HepG2 (cell line): Measurements from ENCODE around the gene IRF4. TPM values are rescaled to one million over a fixed set of nuclear protein-coding genes. Genes with fewer than 3 reads are reported as not detected.

Experiments
- ATAC-seq: fragments of 200-7000 bp; cut with Tn5 transposase; 3 replicates; pipeline ENCODE4 v1.9.1; 2020; ENCODE audit warnings: mild to moderate bottlenecking, moderate library complexity
- Bru-seq: library from RNA; stranded (reverse); fragments of 400-500 nt; gene quantifications from one replicate; lab custom pipeline; 2021; lab: Mats Ljungman, UMichigan
- BruChase-seq, 2 experiments: library from RNA; stranded (reverse); fragments of 400-500 nt; gene quantifications; one replicate each; lab custom pipeline; 2021; lab: Mats Ljungman, UMichigan
- BruUV-seq: library from RNA; stranded (reverse); fragments of 400-500 nt; replicated peaks from 2 replicates; lab custom pipeline; 2021; lab: Mats Ljungman, UMichigan
- CTCF ChIA-PET: fragments of 300-600 bp; formaldehyde crosslinking; extraction: SDS; loops from one replicate; lab custom pipeline; 2021; ENCODE audit warnings: low total read pairs, inconsistent platforms, low intra/inter-chr PET ratio; lab: Yijun Ruan, JAX
- POLR2A ChIA-PET: fragments of 350-600 bp; sonication (Branson Sonifier 250); formaldehyde crosslinking; loops from one replicate; lab custom pipeline; 2020; ENCODE audit warnings: antibody characterized with exemption, inconsistent platforms; lab: Yijun Ruan, JAX
- DNase-seq: peaks from one replicate; pipeline ENCODE4 v3.0.0-alpha.2; 2015; ENCODE audit warnings: low spot score
- FAIRE-seq: peaks from 3 replicates; lab custom pipeline; 2011; peaks lifted over from hg19 to GRCh38; lab: Jason Lieb, UNC
- H2AFZ ChIP-seq: one replicate; pipeline ENCODE4 v1.6.1; 2011; ENCODE audit warnings: low read length, inconsistent platforms
- H3K27ac ChIP-seq: fragments of 300-600 bp; 3 replicates; pipeline ENCODE4 v1.8.0; 2011; ENCODE audit warnings: mixed run types, mild to moderate bottlenecking, mixed read lengths, low read length, inconsistent platforms; ENCODE audit not compliant: insufficient read depth; ENCODE audit errors: extremely low read length
- H3K27me3 ChIP-seq, 2 experiments: fragments of 200-600 bp in 1 of 2; 2 replicates in 1 of 2; 3 replicates in 1 of 2; pipeline versions ENCODE4 v1.6.0 to v1.8.0; 2011; ENCODE audit warnings: low read length in 2 of 2, mild to moderate bottlenecking in 2 of 2, moderate library complexity in 2 of 2, inconsistent platforms in 1 of 2; ENCODE audit not compliant: insufficient read depth in 2 of 2, control insufficient read depth in 1 of 2
- H3K36me3 ChIP-seq, 2 experiments: fragments of 200-600 bp in 1 of 2; replicated peaks in 1 of 2; 2 replicates in 1 of 2; 3 replicates in 1 of 2; pipeline versions ENCODE4 v1.5.1 to v1.8.0; 2011; ENCODE audit warnings: low read length in 2 of 2, inconsistent platforms in 1 of 2; ENCODE audit not compliant: insufficient read depth in 2 of 2, control insufficient read depth in 1 of 2
- H3K4me1 ChIP-seq: 2 replicates; pipeline ENCODE4 v1.5.1; 2012; ENCODE audit warnings: low read length, inconsistent platforms; ENCODE audit not compliant: insufficient read depth
- H3K4me2 ChIP-seq: 2 replicates; pipeline ENCODE4 v1.6.0; 2011; ENCODE audit warnings: low read depth, low read length, inconsistent platforms
- H3K4me3 ChIP-seq, 3 experiments: fragments of 200-600 bp in 1 of 3; sonication (generic), shearing (Covaris generic) in 1 of 3; replicated peaks in 1 of 3; 2 replicates each; pipeline ENCODE4 v1.5.1; 2011 to 2016; ENCODE audit warnings: low read length in 3 of 3, inconsistent platforms in 2 of 3, low read depth in 2 of 3, mild to moderate bottlenecking in 2 of 3, control low read depth in 1 of 3, mixed read lengths in 1 of 3; ENCODE audit not compliant: insufficient read depth in 1 of 3
- H3K79me2 ChIP-seq: one replicate; pipeline ENCODE4 v1.6.1; 2011; ENCODE audit warnings: low read length, inconsistent platforms; ENCODE audit not compliant: insufficient read depth
- H3K9ac ChIP-seq: 2 replicates; pipeline ENCODE4 v1.6.0; 2011; ENCODE audit warnings: mild to moderate bottlenecking, low read depth, low read length, inconsistent platforms; ENCODE audit not compliant: insufficient read depth
- H3K9me3 ChIP-seq: 2 replicates; pipeline ENCODE4 v1.5.1; 2012; ENCODE audit warnings: mild to moderate bottlenecking, low read length
- H4K20me1 ChIP-seq: 2 replicates; pipeline ENCODE4 v1.6.0; 2011; ENCODE audit warnings: inconsistent platforms, mild to moderate bottlenecking, low read length, moderate library complexity; ENCODE audit not compliant: insufficient read depth
- CAMTA2 ChIP-seq: sonication (generic); formaldehyde crosslinking; IDR thresholded peaks from 2 replicates; pipeline ENCODE4 v1.4.0; 2020; ENCODE audit warnings: mild to moderate bottlenecking, missing genetic modification reagents, borderline replicate concordance
- CREM ChIP-seq, 2 experiments: sonication (generic) in 1 of 2; formaldehyde crosslinking in 1 of 2; IDR thresholded peaks; 2 replicates each; pipeline versions ENCODE4 v1.4.0 to v1.6.1; 2016 to 2020; ENCODE audit warnings: antibody characterized with exemption in 1 of 2, mild to moderate bottlenecking in 1 of 2, missing genetic modification reagents in 1 of 2
- ESRRA ChIP-seq: sonication (generic); formaldehyde crosslinking; IDR thresholded peaks from 2 replicates; pipeline ENCODE4 v1.5.1; 2020; ENCODE audit warnings: mild to moderate bottlenecking, low read depth, missing genetic modification reagents
- JUN ChIP-seq: sonication (generic); formaldehyde crosslinking; IDR thresholded peaks from 2 replicates; pipeline ENCODE4 v1.4.0; 2020; ENCODE audit warnings: mild to moderate bottlenecking, missing genetic modification reagents
- KDM2A ChIP-seq: sonication (generic); formaldehyde crosslinking; IDR thresholded peaks from 2 replicates; pipeline ENCODE4 v1.4.0; 2020; ENCODE audit warnings: low read depth, missing genetic modification reagents, borderline replicate concordance
- MIER2 ChIP-seq: IDR thresholded peaks from 2 replicates; pipeline ENCODE4 v1.6.1; 2016; ENCODE audit warnings: missing biosample characterization, missing genetic modification reagents
- NCOA5 ChIP-seq: sonication (generic); formaldehyde crosslinking; IDR thresholded peaks from 2 replicates; pipeline ENCODE4 v1.4.0; 2020; ENCODE audit warnings: missing genetic modification reagents
- SRSF4 ChIP-seq: fragments of 200-400 bp; formaldehyde crosslinking; IDR thresholded peaks from one replicate; pipeline ENCODE4 v1.6.1; 2018; ENCODE audit warnings: mild to moderate bottlenecking, low read depth, low read length, moderate library complexity; ENCODE audit not compliant: poor library complexity, severe bottlenecking
- TIGD3 ChIP-seq: sonication (generic); formaldehyde crosslinking; IDR thresholded peaks from 2 replicates; pipeline ENCODE4 v1.5.1; 2020; ENCODE audit warnings: mild to moderate bottlenecking, missing genetic modification reagents, borderline replicate concordance
- ZNF30 ChIP-seq: sonication (generic); formaldehyde crosslinking; IDR thresholded peaks from 2 replicates; pipeline ENCODE4 v1.5.0; 2020; ENCODE audit warnings: mild to moderate bottlenecking, missing genetic modification reagents
- ZNF350 ChIP-seq: sonication (generic); formaldehyde crosslinking; IDR thresholded peaks from 2 replicates; pipeline ENCODE4 v1.4.0; 2020; ENCODE audit warnings: mild to moderate bottlenecking, low read depth, missing genetic modification reagents, borderline replicate concordance
- ZSCAN21 ChIP-seq: sonication (generic); formaldehyde crosslinking; IDR thresholded peaks from 2 replicates; pipeline ENCODE4 v1.8.0; 2022; ENCODE audit warnings: mild to moderate bottlenecking, missing genetic modification reagents, moderate library complexity, borderline replicate concordance
- ZUFSP ChIP-seq: sonication (generic); formaldehyde crosslinking; IDR thresholded peaks from 2 replicates; pipeline ENCODE4 v1.9.0; 2021; ENCODE audit warnings: missing genetic modification reagents, mild to moderate bottlenecking, borderline replicate concordance
- WGBS: methylation state at CpG from one replicate; pipeline ENCODE4 v1.1.6; 2017; ENCODE audit warnings: low lambda C conversion rate; 5-methylcytosine and 5-hydroxymethylcytosine counted together
- in situ Hi-C: cut with HindIII; loops from 2 replicates; pipeline ENCODE4 v1.10.0; 2017; ENCODE audit warnings: low pct_unique_long_range_greater_than_20kb; ENCODE audit not compliant: extremely low pct_ligation_motif_present
- intact Hi-C: fragments of 100-400 bp; cut with micrococcal nuclease; formaldehyde crosslinking; loops from one replicate; pipeline ENCODE4 v1.10.0; 2022; ENCODE audit not compliant: unreplicated experiment
- long read RNA-seq, 2 experiments: library from RNA in 1 of 2; library from polyadenylated mRNA in 1 of 2; stranded (forward) in 1 of 2; unstranded in 1 of 2; transcript quantifications; one replicate each; pipeline ENCODE4 v2.0.0, GENCODE V29; 2019 to 2022
- polyA minus RNA-seq, 3 experiments: library from RNA; depleted of rRNA, polyadenylated mRNA; stranded (reverse); fragments of >200 nt; gene quantifications; 2 replicates each; pipeline ENCODE4 v1.2.3, GENCODE V29; 2011; ENCODE audit warnings: low replicate concordance in 1 of 3
- polyA plus RNA-seq, 8 experiments: library from polyadenylated mRNA; depleted of rRNA in 3 of 8; stranded (reverse) in 7 of 8; unstranded in 1 of 8; fragments of >200 nt; fragmentation: Illumina TruSeq in 4 of 8; extraction: Trizol in 4 of 8; gene quantifications; 2 replicates each; pipeline versions ENCODE4 v1.2.1 to v1.2.3, GENCODE V29; 2011 to 2016; ENCODE audit warnings: low read depth in 4 of 8, missing spikeins in 1 of 8, mixed read lengths in 1 of 8; ENCODE audit not compliant: insufficient read depth in 1 of 8
- total RNA-seq, 5 experiments: library from RNA; depleted of rRNA; stranded (reverse); fragments of >200 nt; fragmentation: Illumina TruSeq; extraction: Trizol; gene quantifications; 2 replicates each; pipeline ENCODE4 v1.2.3, GENCODE V29; 2016; ENCODE audit warnings: low read depth in 1 of 5

The IRF4 gene
- 0.07 and 0.09 TPM in 2 replicates for total RNA-seq (2016; rRNA removed; fragmentation: Illumina TruSeq; extraction: Trizol)
- total RNA-seq (2016; cell fraction: cytosol; rRNA removed; fragmentation: Illumina TruSeq; extraction: Trizol; ENCODE audit: low read depth) = not detected in 2 replicates
- 0.06 and 0.13 TPM in 2 replicates for total RNA-seq (2016; cell fraction: insoluble cytoplasmic fraction; rRNA removed; fragmentation: Illumina TruSeq; extraction: Trizol)
- total RNA-seq (2016; cell fraction: membrane; rRNA removed; fragmentation: Illumina TruSeq; extraction: Trizol) = 0.19 and 0.21 TPM in 2 replicates
- 0.09 TPM in 1 of 2 replicates, not detected in the other for total RNA-seq (2016; cell fraction: nucleus; rRNA removed; fragmentation: Illumina TruSeq; extraction: Trizol)
- 0.07 TPM in 2 replicates for polyA plus RNA-seq (2011; rRNA removed)
- polyA plus RNA-seq (2011; cell fraction: cytosol; rRNA removed) = 0.04 and 0.24 TPM in 2 replicates
- 0.16 and 0.51 TPM in 2 replicates for polyA plus RNA-seq (2011; cell fraction: nucleus; rRNA removed)
- 0.04 and 0.11 TPM in 2 replicates for polyA plus RNA-seq (2012)
- polyA plus RNA-seq (2016; cell fraction: cytosol; fragmentation: Illumina TruSeq; extraction: Trizol; ENCODE audit: low read depth) = not detected in 2 replicates
- 0.09 and 0.10 TPM in 2 replicates for polyA plus RNA-seq (2016; cell fraction: insoluble cytoplasmic fraction; fragmentation: Illumina TruSeq; extraction: Trizol; ENCODE audit: low read depth)
- 0.03 and 0.05 TPM in 2 replicates for polyA plus RNA-seq (2016; cell fraction: membrane; fragmentation: Illumina TruSeq; extraction: Trizol; ENCODE audit: low read depth)
- 0.11 and 0.30 TPM in 2 replicates for polyA plus RNA-seq (2016; cell fraction: nucleus; fragmentation: Illumina TruSeq; extraction: Trizol; ENCODE audit: insufficient read depth, low read depth)
- polyA minus RNA-seq (2011; rRNA and poly(A)+ RNA removed; ENCODE audit: low replicate concordance) = 0.72 TPM in 1 of 2 replicates, not detected in the other
- polyA minus RNA-seq (2011; cell fraction: cytosol; rRNA and poly(A)+ RNA removed) = not detected in 2 replicates
- polyA minus RNA-seq (2011; cell fraction: nucleus; rRNA and poly(A)+ RNA removed) = 0.12 and 0.13 TPM in 2 replicates
- percentile 27 among the genes with signal in this experiment for Bru-seq, nascent RNA
- BruChase-seq, experiment 1, labeled RNA remaining after a 6-hour chase = percentile 27 among the genes with signal in this experiment
- percentile 34 among the genes with signal in this experiment for BruChase-seq, experiment 2, labeled RNA remaining after a 2-hour chase
- long read RNA-seq, experiment 1 = 0 reads
- long read RNA-seq, experiment 2, partial matches to known transcripts = 0 of 1 reads
- long read RNA-seq, experiment 2, other reads (novel, unspliced or antisense) = 1 of 1 reads

DNA sequence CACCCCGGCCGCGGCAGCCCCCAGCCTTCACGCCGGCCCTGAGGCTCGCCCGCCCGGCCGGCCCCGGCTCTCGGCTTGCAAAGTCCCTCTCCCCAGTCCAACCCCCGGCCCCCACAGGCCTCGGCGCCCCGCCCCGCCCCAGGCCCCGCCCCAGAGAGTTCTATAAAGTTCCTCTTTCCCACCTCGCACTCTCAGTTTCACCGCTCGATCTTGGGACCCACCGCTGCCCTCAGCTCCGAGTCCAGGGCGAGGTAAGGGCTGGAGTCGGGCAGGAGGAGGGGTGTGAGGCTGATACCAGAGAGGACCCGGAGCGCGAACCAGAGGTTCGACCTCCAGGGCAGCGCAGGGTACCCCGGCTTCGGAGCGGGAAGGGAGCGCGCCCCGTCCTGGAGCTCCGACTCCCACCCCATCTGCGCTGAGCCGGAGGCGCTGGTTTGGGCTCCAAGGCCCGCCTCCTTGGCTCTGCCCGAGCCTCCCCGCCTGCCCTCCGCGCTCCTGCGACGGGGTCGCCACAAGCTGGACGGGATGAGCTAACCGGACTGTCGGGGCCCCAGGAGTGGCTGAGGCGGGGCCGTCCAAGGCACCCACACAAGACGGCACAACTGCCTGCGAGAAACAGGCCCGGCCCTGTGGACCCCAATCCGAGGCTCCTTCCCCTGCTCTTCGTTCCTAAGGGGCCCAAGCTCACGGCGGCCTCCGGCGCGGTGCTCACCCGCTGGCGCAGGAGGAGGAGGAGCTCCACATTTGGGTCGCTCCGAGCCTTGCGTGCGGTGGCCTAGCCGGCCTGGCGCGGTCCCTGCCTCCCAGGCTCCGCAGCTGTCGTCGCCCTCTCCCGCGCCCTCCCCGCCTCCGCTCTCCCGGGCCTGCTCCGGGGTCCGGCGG lies at the start of gene IRF4:
TSS of gene IRF4 (plus strand) at position 194 of the 882 bp plus-strand sequence. CDS start 1,401 bp downstream, outside the sequence.
- BruUV-seq = no TSS peak
- intact Hi-C loops = no loop called here
- H3K9me3 ChIP-seq = no peaks in the 10 kb centered on the region
- FAIRE-seq = no peak
- no peak within 1 kb of the TSS for H3K9ac ChIP-seq
- H4K20me1 ChIP-seq = no peaks in the 10 kb centered on the region
- H2AFZ ChIP-seq = no peak within 1 kb of the TSS
- H3K27ac ChIP-seq = no peak within 1 kb of the TSS
- no peaks in the 10 kb centered on the region for H3K4me1 ChIP-seq
- H3K4me3 ChIP-seq = no peak within 1 kb of the TSS
- CTCF ChIA-PET = no interaction called here
- H3K27me3 ChIP-seq = peaks cover 16 to 65% of the 10 kb centered on the region in 2 experiments; a peak in 4 of 5 replicates
- H3K4me2 ChIP-seq = no peak within 1 kb of the TSS
- no peaks in the 10 kb centered on the region for H3K79me2 ChIP-seq
- POLR2A ChIA-PET = no interaction called here
- 77% methylated on average over 65 of the region's 82 CpGs for WGBS
- H3K36me3 ChIP-seq = no peaks in the 10 kb centered on the region
- no peak; the same call in 2 of the 3 replicates for ATAC-seq
- in situ Hi-C loops = no loop called here
- no peak for DNase-seq
- TF ChIP-seq SRSF4 (no peak), MIER2 (no peak), CAMTA2 (CRISPR knock-in tag) (no peak), ZNF350 (no peak), ZSCAN21 (no peak), NCOA5 (no peak), KDM2A (CRISPR knock-in tag) (no peak), JUN (no peak), ZUFSP (CRISPR knock-in tag) (no peak), ESRRA (CRISPR knock-in tag) (no peak), CREM (IDR thresholded peaks at IDR 0.05) (no peak), CREM (CRISPR knock-in tag; IDR thresholded peaks at IDR 0.05) (no peak), TIGD3 (CRISPR knock-in tag) (no peak), ZNF30 (CRISPR knock-in tag) (no peak)
